ENCODE data around the gene CNN1. TPM values are rescaled to one million over a fixed set of nuclear protein-coding genes. Genes with fewer than 3 reads are reported as not detected.
"Not testable (repeated sequence)": the region's sequence is repeated elsewhere in the genome, so short reads cannot be mapped to it uniquely, and the experiment has no call there.

CNN1 gene
- total RNA-seq, 1 donor from 2014 or later, result not detected

DNA sequence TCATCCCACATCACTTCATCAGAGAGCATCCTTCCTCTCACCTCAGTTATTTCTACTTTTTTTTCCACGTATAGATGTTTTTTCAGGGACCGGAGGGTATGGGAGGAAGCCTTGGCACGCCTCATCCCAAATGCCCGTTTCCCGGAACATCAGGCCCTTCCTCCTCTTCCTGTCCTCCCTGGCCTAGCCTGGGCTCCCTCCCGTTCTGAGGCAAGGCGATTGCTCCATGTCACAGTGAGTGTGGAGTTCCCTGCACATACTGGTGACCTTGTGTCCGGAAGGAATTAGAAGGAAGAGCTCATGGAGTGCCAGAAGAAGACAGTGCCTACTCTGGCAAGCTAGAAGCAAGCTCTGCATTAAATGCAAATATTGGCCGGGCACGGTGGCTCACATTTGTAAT is 57.5 kb downstream of the CNN1 start:
- Mint-ChIP-seq H3K36me3 (ENCODE audit: low read depth) (peaks cover 11% of the 10 kb centered on the region), H3K9me3 (no peaks in the 10 kb centered on the region), H3K27ac (no peak overlapping the region), H3K4me1 (peaks cover 39% of the 10 kb centered on the region), H3K4me3 (no peak overlapping the region), H3K27me3 (no peaks in the 10 kb centered on the region)
- CTCF ChIA-PET, result interaction anchor here (1.4 kb wide), 1 partner anchor 36 kb away, joined by 3 read pairs; no protein-coding TSS in a partner anchor
- intact Hi-C loops (cut with micrococcal nuclease), result loop anchor here (2.0 kb wide), 4 partner anchors 67 to 253 kb away; partner anchors contain the start of genes ECSIT, ZNF439 and ZNF823
- POLR2A ChIA-PET, result interaction anchor here (0.8 to 1.2 kb wide), 4 partner anchors 12 to 37 kb away, joined by 3 to 6 read pairs (median 3); partner anchors contain the start of gene ELOF1
- TF ChIP-seq, protein P1, sequence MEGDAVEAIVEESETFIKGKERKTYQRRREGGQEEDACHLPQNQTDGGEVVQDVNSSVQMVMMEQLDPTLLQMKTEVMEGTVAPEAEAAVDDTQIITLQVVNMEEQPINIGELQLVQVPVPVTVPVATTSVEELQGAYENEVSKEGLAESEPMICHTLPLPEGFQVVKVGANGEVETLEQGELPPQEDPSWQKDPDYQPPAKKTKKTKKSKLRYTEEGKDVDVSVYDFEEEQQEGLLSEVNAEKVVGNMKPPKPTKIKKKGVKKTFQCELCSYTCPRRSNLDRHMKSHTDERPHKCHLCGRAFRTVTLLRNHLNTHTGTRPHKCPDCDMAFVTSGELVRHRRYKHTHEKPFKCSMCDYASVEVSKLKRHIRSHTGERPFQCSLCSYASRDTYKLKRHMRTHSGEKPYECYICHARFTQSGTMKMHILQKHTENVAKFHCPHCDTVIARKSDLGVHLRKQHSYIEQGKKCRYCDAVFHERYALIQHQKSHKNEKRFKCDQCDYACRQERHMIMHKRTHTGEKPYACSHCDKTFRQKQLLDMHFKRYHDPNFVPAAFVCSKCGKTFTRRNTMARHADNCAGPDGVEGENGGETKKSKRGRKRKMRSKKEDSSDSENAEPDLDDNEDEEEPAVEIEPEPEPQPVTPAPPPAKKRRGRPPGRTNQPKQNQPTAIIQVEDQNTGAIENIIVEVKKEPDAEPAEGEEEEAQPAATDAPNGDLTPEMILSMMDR (IDR thresholded peaks at IDR 0.05), result no peak
- ATAC-seq (ENCODE audit: low read depth) (no peak), DNase-seq (no peak)

DNA sequence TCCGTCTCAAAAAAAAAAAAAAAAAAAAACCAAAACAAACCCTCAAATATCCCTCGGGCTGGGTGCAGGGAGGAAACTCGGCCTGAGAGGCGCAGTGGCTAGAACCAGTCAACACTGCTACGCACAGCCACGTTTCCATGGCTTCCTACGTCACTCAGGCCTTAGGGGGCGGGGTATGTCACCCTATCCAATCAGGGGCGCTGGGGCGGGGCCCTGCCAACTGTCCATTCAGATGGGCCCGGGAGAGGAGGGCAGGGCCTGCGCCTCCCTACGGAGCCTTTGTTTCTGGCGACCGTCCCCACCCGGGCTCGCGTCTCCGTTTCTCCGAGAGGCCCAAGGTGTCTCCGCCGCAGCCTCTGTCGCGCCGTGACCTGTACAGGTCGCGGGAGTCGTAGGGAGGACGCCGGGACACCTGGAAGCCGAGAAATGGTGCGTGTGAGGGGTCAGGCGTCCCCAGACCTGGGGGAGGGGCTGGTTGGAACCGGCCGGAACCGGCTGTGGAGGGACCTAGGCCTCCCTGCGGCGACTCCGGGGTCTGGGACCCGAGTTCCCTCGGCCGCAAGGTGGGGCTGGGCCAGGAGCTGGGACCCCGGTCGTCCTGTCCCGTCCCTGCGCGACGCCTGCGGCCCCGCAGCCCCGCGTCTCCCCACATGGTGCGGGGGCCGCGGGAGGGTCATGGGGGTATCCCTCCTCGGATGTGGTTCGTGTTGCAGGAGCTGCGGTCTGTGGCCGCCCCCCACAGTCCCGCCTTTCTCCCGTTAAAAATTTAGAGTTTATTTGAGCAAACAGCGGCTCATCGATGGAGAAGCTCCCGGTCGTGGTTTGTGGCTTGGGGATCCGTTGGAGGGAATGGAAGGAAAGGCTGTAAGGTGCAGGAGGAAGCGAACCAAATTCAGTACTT is 58.8 kb downstream of the CNN1 start, which contains the start of gene ZNF627:
TSS of gene ZNF627 (plus strand) at position 282 of the 901 bp plus-strand sequence. CDS start at position 427, 145 bp downstream.
- ChIA-PET CTCF (no interaction called here), POLR2A (interaction anchor here (0.6 to 1.2 kb wide), 28 partner anchors 12 to 1936 kb away, joined by 3 to 11 read pairs (median 4); partner anchors contain the start of genes ELOF1, SWSAP1, ZNF441 and ZNF653)
- TF ChIP-seq, protein P1 (IDR thresholded peaks at IDR 0.05), result no peak
- intact Hi-C loops (cut with micrococcal nuclease), result loop anchor here (1.0 to 2.0 kb wide), 6 partner anchors 42 to 251 kb away; partner anchors contain the start of genes ECSIT, ZNF439, ZNF653 and ZNF823
- Mint-ChIP-seq H3K27me3 (no peaks in the 10 kb centered on the region), H3K27ac (peak within 1 kb of the TSS; percentile 87), H3K9me3 (no peaks in the 10 kb centered on the region), H3K36me3 (ENCODE audit: low read depth) (peaks cover 16% of the 10 kb centered on the region), H3K4me3 (peak within 1 kb of the TSS; percentile 88), H3K4me1 (peaks cover 47% of the 10 kb centered on the region)
- DNase-seq (peak; percentile 91), ATAC-seq (ENCODE audit: low read depth) (peak; percentile 99)

- POLR2A ChIA-PET, result interaction anchor here (0.7 to 1.1 kb wide), 14 partner anchors 12 to 1499 kb away, joined by 3 to 11 read pairs (median 4); partner anchors contain the start of genes ELOF1, ZNF441 and ZNF653
- CTCF ChIA-PET, result no interaction called here
Measured at GRCh38 chr19:11598103-11598483, 59.4 kb downstream of the CNN1 start.

GRCh38 chr19:11598746-11599145 is 60.1 kb downstream of the CNN1 start:
- Mint-ChIP-seq H3K27ac (no peak overlapping the region), H3K9me3 (no peaks in the 10 kb centered on the region), H3K4me1 (peaks cover 53% of the 10 kb centered on the region), H3K4me3 (peak overlapping the region; percentile 75), H3K27me3 (no peaks in the 10 kb centered on the region), H3K36me3 (ENCODE audit: low read depth) (peaks cover 23% of the 10 kb centered on the region)
- ChIA-PET CTCF (interaction anchor here (0.7 kb wide), 1 partner anchor 69 kb away, joined by 3 read pairs; no protein-coding TSS in a partner anchor), POLR2A (interaction anchor here (0.6 to 0.9 kb wide), 2 partner anchors 11 to 325 kb away, joined by 3 to 5 read pairs; no protein-coding TSS in a partner anchor)
- DNase-seq (no peak), ATAC-seq (ENCODE audit: low read depth) (no peak)
- TF ChIP-seq, protein P1 (IDR thresholded peaks at IDR 0.05), result no peak
- intact Hi-C loops (cut with micrococcal nuclease), result no loop called here

More at GRCh38 chr19:11598103-11598483, 59.4 kb downstream of the CNN1 start:
- Mint-ChIP-seq H3K4me3 (peak overlapping the region; percentile 88), H3K27me3 (no peaks in the 10 kb centered on the region), H3K36me3 (ENCODE audit: low read depth) (peaks cover 21% of the 10 kb centered on the region), H3K9me3 (no peaks in the 10 kb centered on the region), H3K27ac (peak overlapping the region; percentile 78), H3K4me1 (peaks cover 53% of the 10 kb centered on the region)
- DNase-seq (no peak), ATAC-seq (ENCODE audit: low read depth) (no peak)
- intact Hi-C loops (cut with micrococcal nuclease), result no loop called here
- TF ChIP-seq, protein P1 (IDR thresholded peaks at IDR 0.05), result no peak

- H3K27me3 Mint-ChIP-seq; H3K9me3 Mint-ChIP-seq; ATAC-seq (ENCODE audit: low read depth); H3K4me3 Mint-ChIP-seq; intact Hi-C loops (cut with micrococcal nuclease); DNase-seq; POLR2A ChIA-PET; CTCF ChIA-PET: not testable (repeated sequence)
- Mint-ChIP-seq H3K27ac (peak overlapping the region; percentile 12), H3K4me1 (peaks cover 53% of the 10 kb centered on the region), H3K36me3 (ENCODE audit: low read depth) (peaks cover 32% of the 10 kb centered on the region)
Measured at GRCh38 chr19:11599704-11600103, 61.1 kb downstream of the CNN1 start.

Other genes with a start within 250 kb of the CNN1 start
- not detected in 2 replicates for gene TSPAN16, start 242.7 kb upstream of the CNN1 start, total RNA-seq
- gene RAB3D, start 199.2 kb upstream of the CNN1 start, total RNA-seq, result 4.5 and 6.2 TPM in 2 replicates
- 61.8 and 68.1 TPM in 2 replicates for gene TMEM205, start 192.6 kb upstream of the CNN1 start, total RNA-seq
- gene CCDC159, start 192.3 kb upstream of the CNN1 start, total RNA-seq, result 27.6 and 32.1 TPM in 2 replicates
- 1.5 and 2.2 TPM in 2 replicates for gene PLPPR2, start 183.4 kb upstream of the CNN1 start, total RNA-seq
- 4.3 and 5.1 TPM in 2 replicates for gene SWSAP1, start 164.2 kb upstream of the CNN1 start, total RNA-seq
- 1.8 and 2.5 TPM in 2 replicates for gene EPOR, start 154.5 kb upstream of the CNN1 start, total RNA-seq
- gene RGL3, start 119.5 kb upstream of the CNN1 start, total RNA-seq, result 0.32 and 0.33 TPM in 2 replicates
- 0.29 TPM in 1 of 2 replicates, not detected in the other for gene ODAD3, start 103.7 kb upstream of the CNN1 start, total RNA-seq
- gene PRKCSH, start 103.2 kb upstream of the CNN1 start, total RNA-seq, result 287 and 289 TPM in 2 replicates
- not detected in 2 replicates for gene ELAVL3, start 57.8 kb upstream of the CNN1 start, total RNA-seq
- 10.3 and 14.1 TPM in 2 replicates for gene ZNF653, start 33.0 kb upstream of the CNN1 start, total RNA-seq
- gene ECSIT, start 9.7 kb upstream of the CNN1 start, total RNA-seq, result 49.3 and 54.2 TPM in 2 replicates
- gene ELOF1, start 20.4 kb downstream of the CNN1 start, total RNA-seq, result 61.7 and 66.1 TPM in 2 replicates
- 47.6 and 50.9 TPM in 2 replicates for gene ACP5, start 38.8 kb downstream of the CNN1 start, total RNA-seq
- 17.0 and 17.6 TPM in 2 replicates for gene ZNF627, start 58.6 kb downstream of the CNN1 start, total RNA-seq
- gene ZNF823, start 200.1 kb downstream of the CNN1 start, total RNA-seq, result 2.6 and 3.0 TPM in 2 replicates
- 23.3 and 23.9 TPM in 2 replicates for gene ZNF441, start 228.1 kb downstream of the CNN1 start, total RNA-seq